HG02885 (cell line): Measurements from ENCODE around the gene KDM3A.

Experiments used
- ATAC-seq: cut with Tn5 transposase; IDR thresholded peaks from one replicate; pipeline ENCODE4 v1.9.1; 2021; ENCODE audit warnings: mild to moderate bottlenecking; ENCODE audit not compliant: unreplicated experiment, poor library complexity

The KDM3A gene, protein sequence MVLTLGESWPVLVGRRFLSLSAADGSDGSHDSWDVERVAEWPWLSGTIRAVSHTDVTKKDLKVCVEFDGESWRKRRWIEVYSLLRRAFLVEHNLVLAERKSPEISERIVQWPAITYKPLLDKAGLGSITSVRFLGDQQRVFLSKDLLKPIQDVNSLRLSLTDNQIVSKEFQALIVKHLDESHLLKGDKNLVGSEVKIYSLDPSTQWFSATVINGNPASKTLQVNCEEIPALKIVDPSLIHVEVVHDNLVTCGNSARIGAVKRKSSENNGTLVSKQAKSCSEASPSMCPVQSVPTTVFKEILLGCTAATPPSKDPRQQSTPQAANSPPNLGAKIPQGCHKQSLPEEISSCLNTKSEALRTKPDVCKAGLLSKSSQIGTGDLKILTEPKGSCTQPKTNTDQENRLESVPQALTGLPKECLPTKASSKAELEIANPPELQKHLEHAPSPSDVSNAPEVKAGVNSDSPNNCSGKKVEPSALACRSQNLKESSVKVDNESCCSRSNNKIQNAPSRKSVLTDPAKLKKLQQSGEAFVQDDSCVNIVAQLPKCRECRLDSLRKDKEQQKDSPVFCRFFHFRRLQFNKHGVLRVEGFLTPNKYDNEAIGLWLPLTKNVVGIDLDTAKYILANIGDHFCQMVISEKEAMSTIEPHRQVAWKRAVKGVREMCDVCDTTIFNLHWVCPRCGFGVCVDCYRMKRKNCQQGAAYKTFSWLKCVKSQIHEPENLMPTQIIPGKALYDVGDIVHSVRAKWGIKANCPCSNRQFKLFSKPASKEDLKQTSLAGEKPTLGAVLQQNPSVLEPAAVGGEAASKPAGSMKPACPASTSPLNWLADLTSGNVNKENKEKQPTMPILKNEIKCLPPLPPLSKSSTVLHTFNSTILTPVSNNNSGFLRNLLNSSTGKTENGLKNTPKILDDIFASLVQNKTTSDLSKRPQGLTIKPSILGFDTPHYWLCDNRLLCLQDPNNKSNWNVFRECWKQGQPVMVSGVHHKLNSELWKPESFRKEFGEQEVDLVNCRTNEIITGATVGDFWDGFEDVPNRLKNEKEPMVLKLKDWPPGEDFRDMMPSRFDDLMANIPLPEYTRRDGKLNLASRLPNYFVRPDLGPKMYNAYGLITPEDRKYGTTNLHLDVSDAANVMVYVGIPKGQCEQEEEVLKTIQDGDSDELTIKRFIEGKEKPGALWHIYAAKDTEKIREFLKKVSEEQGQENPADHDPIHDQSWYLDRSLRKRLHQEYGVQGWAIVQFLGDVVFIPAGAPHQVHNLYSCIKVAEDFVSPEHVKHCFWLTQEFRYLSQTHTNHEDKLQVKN (N-terminal part only)

DNA sequence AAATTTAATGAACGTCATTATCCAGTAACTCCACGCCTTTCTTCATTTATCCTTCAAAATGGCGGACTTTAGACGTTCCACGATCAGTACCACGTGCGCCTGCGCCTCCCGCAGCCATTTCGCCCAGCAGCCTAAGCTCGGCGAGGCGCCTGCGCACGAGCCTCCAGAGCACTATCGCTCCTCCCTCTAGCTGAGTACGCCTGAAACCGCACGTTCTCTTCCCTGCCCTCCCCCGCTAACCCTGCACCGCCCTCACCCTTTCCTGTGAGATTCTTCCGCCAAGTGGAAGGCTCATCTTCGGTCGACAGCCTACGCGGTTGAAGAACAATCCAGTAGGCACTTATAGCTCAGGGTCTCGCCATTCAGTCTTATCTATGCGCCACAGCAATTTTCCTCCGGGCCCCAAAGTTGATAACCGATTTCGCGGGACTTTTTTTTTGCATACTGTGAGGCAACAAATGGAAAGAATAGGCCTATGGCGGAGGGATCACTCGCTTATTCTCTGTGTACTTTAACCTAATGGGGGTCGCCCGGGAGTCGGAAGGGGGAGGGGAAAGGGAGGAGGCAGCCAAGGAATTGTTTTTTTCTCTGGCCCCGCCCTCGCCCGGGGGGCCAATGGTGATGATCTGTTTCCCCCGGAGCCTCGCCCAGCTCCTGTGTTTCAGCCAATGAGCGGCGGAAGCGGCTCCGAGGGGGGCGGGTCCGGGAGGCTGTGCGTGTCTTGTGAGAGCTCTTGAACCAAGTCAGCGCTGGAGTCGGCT, at the start of gene KDM3A:
TSS of gene KDM3A (plus strand) at position 741 of the 761 bp plus-strand sequence. CDS start 677 bp downstream, outside the sequence.
- ATAC-seq, result peak; percentile 85

DNA sequence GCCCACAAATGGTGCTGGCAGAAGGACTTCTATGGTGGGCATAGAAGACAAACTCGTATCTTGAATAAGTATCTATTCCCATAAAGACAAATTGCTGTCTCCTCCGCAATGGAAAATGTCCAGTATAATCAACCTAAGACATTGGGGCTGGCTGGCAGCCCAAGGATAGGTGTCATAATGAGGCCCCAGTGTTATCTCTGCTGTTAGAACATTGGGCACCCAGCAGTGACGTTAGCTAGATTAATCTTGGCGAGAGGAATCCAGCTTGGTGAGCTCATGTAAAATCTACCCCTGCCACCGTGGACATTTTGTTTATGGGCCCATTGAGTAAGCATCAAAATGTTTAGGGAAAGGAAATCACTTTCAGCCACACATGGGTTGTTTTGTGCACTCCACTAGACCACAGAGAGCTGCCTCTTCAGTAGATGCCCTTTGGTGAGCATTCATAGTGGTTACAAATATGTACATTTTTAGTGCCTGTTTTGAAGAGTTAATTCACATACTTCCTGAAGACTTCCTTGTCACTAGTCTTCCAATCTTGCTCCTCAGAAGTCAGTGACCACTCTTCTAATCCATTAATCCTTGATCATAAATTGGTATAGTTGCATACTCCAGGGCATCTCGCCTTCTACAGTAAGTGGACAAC, 48.2 kb upstream of the KDM3A start:
- ATAC-seq, result no peak

DNA sequence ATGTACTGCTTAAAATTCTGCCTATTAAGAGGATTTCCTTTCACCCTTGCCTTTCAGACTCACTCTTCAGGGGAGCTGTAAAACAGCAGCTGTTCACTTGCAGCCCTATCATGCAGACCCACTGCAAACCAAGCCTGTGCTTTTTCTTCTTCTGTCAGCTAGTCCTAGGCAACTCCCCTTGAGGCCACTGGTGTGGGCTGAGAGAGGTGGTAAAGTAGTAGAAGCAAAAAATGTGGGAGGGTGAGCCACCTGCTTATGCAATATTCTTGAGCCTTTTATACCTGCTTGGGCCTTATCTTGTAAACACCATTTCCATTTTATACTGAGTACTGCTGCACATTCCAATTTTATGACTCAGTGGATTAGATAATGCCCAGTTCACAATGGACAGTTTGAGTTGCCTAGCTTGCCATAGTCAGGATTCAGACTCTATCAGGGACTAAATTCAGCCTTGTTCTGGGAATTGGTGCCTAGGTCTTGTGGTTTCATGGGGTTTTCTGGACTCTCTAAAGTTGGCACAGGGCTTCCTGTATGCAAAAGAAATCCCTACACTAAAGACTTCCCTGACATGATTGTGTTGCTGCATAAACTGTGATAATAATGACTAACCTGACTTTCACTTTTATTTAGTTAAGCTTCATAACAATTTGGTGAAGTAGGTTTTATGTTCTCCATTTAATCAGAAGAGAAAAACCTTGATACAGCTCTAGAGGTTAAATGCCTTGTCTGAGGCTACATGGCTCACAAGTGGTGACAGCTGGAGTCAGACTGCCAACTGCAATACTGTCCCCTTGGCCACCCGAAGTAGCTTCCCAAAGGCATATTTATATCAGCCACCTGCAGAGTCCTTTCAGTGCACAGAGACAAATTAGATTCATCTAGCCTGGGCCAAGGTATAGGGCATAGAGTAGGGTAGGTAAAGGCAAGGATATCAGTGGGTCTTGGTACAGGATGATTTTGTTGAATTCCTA, 47.4 kb upstream of the KDM3A start:
- no peak for ATAC-seq

DNA sequence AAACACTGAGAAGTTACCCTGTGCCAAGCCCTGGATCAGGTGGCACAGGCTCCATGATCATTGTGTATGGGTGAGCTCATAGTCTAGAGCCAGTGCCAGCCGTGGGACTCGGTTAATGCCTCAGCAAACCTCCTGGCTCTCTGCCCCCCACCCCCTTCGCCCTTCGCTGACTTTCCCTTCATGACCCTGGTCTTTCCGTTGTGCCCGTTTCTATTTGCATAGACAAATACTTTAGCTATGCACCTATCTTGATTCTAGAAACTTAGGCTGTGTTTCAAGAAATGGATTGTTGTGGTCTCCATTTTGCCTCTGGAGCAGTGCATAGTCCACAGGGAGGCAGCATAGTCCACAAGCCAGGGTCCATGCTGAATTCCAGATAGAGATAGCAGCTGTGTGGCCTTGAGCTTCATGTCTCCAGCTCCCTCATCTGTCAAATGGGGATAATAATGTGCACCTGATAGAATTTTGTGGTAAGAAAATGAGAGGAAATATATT, 44.8 kb upstream of the KDM3A start:
- ATAC-seq, result no peak

DNA sequence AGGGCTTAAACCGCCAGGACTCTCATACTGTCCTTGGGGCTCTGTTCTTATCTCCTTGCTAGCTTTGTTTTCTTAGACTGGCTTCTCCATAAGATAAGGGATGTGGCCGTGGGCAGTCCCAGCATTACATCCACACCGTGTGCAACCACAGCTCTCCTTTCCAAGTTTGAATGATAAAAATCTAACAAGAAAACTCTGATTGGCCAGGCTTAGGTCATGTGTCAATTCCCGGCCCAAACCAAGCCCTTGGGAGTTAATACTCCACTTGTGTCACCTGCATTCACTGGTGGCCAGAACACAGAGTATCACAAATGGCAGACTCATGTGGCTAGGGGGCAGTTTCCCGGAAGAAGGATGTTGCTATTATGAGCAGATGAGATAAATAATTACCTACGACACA, 43.2 kb upstream of the KDM3A start:
- no peak for ATAC-seq

DNA sequence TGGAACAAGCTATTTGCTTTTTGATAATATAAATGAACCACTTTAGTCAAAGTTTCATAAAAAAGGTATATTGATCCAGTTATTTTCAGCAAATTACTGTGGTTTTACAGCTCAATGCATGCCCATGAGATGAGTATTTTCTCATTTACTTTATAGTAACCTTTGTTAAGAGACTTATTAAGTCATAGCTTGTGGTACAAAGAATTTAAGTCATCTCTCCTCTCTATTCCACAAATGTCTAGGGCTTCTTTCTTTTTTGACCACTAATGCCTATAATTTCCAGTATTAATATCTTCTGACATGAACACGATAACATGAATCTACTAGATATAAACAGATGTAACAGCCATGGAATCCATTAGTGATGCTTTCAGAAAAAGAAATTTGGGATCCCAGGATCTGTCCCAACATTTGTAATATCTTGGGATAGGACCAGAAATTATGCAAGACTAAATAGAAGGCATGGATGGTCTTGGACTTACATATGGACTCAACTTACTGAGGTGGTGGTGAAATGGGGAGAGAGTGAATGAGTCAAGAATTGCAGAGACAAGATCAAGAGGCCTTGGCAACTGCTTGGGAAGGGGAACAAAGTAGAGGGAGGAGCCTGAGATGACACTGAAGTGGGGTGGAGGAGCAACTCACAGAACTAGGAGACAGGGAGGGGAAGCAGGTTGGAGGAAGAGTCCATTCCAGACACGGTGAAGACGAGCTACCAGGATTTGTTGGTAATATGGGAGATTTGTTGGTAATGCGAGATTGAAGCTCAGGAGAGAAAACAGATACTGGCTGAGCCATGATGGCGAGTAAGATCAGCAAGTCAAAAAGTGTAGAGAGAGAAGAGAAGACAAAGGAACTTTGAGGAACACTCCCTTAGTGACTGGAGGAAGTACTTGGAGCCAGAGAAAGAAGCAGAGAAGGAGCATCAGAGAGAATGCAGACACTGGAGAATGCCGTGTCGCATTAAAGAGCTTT, 42.4 kb upstream of the KDM3A start:
- ATAC-seq, result no peak

DNA sequence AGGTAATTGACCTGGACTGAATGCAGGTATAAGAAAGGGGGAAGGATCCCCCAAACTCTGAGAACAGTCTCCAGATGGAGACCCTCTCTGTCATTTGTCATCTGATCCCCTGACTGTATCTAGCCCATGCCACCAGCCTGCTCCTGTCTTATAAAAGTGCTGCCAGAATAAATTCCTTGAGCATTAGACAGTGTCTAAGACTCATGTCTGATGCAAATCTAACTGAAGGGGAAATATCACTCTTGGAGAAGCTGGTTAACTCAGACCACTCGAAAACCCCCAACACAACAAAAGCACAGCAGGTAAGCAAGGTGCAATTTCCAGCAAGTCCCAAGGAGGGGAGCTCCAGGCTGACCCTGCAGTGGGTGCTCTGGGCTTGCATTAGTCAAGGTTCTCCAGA, 40.9 kb upstream of the KDM3A start:
- ATAC-seq, result no peak

DNA sequence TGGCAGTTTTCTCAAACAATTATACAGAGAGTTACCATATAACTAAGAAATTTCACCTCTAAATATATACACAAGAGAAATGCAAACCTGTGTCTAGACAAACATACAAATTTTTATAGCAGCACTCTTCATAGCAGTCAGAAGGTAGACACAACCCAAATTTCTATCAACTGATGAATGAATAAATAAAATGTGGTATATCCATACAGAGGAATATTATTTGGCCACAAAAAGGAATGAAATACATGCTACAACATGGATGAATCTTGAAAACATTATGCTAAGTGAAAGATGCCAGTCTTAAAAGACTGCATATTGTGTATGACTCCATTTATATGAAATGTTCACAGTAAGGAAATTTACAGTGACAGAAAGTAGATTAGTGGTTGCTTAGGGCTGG, 30.6 kb upstream of the KDM3A start:
- ATAC-seq, result no peak

DNA sequence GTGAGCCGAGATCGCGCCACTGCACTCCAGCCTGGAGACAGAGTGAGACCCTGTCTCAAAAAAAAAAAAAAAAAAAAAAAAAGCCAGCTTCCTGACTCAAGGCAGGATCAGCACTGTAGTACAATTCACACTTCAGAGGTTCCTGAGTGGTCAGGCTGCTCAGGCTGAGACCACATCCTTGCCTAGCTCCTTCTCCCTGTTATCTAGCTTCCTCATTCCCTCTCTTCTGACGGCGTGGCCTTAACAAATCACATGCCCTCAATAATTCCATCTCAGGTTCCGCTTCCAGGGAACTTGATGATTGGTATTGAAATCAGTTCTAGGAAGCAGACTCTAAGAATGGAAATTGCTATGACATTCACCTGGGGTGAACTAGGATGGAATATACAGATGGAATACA, 29.8 kb upstream of the KDM3A start:
- ATAC-seq, result no peak

DNA sequence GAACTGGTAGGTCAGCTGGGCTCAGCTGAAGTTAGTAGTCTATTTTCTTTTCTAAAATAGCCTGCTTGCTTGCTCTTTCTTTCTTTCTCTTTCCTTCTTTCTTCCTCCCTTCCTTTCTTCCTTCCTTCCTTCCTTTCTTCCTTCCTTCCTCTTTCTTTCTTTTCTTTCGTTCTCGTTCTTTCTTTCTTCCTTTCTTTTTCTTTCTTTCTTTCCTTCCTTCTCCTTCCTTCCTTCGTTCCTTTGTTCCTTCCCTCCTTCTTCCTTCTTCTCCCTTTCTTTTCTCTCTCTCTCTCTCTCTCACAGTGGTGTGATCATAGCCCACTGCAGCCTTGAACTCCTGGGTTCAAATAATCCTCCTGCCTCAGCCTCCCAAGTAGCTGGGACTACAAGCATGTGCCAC, 29.2 kb upstream of the KDM3A start:
- ATAC-seq, result no peak

DNA sequence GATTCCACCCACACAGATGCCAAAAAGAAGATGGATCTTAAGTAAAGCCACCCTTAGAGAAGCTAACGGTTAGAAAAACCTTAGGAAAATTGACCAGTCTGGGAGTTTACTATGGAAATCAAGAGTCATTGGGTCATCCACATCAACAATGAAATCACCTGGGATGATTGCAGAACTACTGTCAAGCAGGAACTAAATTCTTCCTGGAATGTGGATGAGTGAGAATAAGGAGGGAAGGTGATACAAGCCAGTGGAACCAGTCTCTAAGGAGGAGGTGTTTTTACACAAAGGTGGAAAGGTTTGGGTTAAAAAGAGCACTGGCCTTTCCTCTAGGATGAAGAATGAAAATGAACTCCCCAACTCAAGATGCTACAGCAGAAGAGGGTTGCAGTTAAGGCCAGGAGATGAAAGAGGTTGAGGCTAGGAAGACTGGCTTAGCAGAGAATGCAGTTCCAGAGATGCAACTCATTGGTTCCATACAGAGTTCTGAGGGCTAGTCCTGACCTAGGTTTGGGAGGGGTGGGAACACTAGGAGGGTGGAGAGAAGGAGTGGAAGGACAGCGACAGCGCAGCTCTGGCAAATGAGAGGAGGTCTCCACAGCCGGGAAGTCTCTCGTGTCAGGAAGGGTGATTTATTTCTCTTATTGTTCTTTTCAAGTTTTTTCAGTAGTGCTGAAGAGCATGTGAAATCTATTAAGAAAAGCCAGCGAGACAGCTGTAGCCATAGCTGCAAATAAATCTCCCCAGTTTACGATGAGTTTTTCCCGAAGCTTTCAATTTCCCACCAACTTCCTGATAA, 27.7 kb upstream of the KDM3A start:
- no peak for ATAC-seq

DNA sequence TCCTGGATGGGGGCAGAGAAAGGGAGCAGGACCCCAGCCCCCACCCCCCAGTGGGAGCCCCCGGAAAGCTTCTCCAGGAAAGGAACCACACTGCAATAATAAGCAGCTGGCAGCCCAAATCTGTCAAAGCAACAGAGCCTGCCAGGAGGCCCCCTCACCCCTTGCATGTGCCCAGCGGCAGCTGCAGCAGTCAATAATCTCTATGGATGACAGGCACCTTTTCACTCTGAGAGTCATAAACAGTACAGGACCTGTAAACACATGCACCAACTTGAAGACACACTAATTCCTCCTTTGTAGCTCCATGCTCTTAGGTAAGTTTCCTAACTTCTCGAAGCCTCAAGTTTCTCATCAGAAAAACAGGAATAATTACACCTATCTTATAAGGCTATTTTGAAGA, 26.2 kb upstream of the KDM3A start:
- ATAC-seq, result no peak

DNA sequence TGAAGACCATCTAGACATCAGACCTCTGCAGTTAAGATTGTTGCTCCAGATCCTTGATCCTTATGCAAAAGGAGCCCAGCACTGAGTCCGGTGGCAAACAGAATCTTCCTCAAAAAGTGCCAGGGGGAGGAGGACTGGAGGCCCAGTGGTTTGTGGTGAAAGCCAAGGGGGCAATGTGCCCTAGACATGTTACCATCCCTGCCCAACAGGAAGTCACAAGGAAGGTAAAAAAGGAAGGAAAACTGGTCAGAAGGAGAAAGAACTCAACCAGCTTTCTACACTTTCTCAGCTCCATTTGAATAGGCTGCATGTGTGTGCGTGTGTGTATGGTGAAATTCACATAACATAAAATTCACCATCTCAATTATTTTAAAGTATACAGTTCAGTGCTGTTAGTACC, 25.0 kb upstream of the KDM3A start:
- ATAC-seq, result no peak

DNA sequence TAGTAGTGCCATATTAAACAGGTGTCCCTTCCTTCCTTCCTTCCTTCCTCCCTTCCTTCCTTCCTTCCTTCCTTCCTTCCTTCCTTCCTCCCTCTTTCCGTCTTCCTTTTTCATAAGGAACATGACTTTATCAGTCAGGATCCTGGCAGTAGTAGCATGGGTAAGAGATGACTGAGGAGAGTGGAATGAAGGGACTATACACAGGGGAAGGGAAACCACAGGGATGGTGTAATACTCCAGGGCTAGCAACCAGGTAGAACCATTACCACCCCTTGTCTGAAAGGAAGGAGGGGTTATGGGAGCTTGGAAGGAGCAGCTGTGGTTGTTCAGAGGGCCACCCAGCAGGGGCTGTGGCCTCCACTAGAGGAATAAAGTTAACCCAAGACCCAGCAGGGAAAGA, 23.2 kb upstream of the KDM3A start:
- no peak for ATAC-seq

DNA sequence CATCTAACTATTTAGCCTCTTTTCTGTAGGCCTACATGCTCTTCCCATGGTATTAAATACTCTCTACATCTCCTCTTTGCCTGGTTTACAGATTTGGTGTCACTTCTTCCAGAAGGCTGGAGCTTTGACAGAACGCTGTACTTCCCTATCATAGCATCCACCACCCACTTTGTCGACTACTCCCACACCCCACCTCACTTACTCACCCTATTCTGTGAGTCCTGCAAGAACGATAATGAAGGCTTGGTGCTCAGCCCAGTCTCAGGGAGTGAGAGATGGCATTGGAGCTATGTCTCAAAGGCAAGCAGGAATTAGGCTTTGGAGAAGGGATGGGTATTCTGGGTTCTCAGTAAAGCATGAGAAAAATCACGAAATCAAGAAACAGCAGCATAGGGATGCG, 20.3 kb upstream of the KDM3A start:
- no peak for ATAC-seq

DNA sequence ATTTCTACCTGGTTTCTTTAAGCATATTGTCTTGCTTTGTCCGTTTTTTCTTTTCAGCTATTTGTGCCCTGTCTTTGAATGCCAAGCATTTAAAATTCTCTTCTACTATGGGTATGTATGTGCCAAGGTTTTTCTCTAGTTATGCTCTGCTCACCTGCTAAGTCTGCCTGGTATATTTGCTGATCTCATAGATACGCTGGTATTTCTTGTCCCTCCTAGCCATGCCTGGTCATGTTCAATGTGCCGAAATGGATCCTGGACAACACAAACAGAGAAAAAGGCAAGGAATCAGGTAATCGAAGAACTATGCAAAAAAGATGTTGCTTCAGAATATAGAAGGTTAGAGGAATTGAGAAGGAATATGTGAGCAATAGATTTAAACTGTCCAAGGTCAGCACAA, 14.9 kb upstream of the KDM3A start:
- ATAC-seq, result no peak
